ENCODE measurements around the gene GNAI2. TPM values are rescaled to one million over a fixed set of nuclear protein-coding genes. Genes with fewer than 3 reads are reported as not detected.

GNAI2 gene
- total RNA-seq, 1 donor from 2014 or later, result 281 TPM

- no peak overlapping the region for H3K27ac Mint-ChIP-seq
- H3K4me1 Mint-ChIP-seq, result peaks cover 2% of the 10 kb centered on the region
- TF ChIP-seq, protein P1, sequence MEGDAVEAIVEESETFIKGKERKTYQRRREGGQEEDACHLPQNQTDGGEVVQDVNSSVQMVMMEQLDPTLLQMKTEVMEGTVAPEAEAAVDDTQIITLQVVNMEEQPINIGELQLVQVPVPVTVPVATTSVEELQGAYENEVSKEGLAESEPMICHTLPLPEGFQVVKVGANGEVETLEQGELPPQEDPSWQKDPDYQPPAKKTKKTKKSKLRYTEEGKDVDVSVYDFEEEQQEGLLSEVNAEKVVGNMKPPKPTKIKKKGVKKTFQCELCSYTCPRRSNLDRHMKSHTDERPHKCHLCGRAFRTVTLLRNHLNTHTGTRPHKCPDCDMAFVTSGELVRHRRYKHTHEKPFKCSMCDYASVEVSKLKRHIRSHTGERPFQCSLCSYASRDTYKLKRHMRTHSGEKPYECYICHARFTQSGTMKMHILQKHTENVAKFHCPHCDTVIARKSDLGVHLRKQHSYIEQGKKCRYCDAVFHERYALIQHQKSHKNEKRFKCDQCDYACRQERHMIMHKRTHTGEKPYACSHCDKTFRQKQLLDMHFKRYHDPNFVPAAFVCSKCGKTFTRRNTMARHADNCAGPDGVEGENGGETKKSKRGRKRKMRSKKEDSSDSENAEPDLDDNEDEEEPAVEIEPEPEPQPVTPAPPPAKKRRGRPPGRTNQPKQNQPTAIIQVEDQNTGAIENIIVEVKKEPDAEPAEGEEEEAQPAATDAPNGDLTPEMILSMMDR (IDR thresholded peaks at IDR 0.05), result no peak
- H3K27me3 Mint-ChIP-seq, result peaks cover 52% of the 10 kb centered on the region
- H3K36me3 Mint-ChIP-seq (ENCODE audit: low read depth), result no peaks in the 10 kb centered on the region
- no peak for ATAC-seq (ENCODE audit: low read depth)
- no peaks in the 10 kb centered on the region for H3K9me3 Mint-ChIP-seq
- intact Hi-C loops (cut with micrococcal nuclease), result no loop called here
- ChIA-PET POLR2A (interaction anchor here (0.6 to 0.7 kb wide), 2 partner anchors 13 to 450 kb away, joined by 3 to 6 read pairs; partner anchors contain the start of gene GNAT1), CTCF (interaction anchor here (1.0 to 1.6 kb wide), 2 partner anchors 21 to 42 kb away, joined by 3 to 4 read pairs; no protein-coding TSS in a partner anchor)
- no peak overlapping the region for H3K4me3 Mint-ChIP-seq
- DNase-seq, result no peak
These were observed 31.9 kb upstream of the GNAI2 start for GRCh38 chr3:50203809-50204803.

- POLR2A ChIA-PET, result interaction anchor here (0.6 to 1.1 kb wide), 3 partner anchors 10 to 450 kb away, joined by 3 to 6 read pairs (median 4); partner anchors contain the start of gene GNAT1
- peak within 1 kb of the TSS; percentile 35 for H3K4me3 Mint-ChIP-seq
- CTCF ChIA-PET, result no interaction called here
These were observed 31.1 kb upstream of the GNAI2 start, which contains the start of gene SLC38A3 for GRCh38 chr3:50204804-50205412. SLC38A3 (plus strand) TSS chr3:50205271; CDS start chr3:50214200, 8,929 bp downstream.

DNA sequence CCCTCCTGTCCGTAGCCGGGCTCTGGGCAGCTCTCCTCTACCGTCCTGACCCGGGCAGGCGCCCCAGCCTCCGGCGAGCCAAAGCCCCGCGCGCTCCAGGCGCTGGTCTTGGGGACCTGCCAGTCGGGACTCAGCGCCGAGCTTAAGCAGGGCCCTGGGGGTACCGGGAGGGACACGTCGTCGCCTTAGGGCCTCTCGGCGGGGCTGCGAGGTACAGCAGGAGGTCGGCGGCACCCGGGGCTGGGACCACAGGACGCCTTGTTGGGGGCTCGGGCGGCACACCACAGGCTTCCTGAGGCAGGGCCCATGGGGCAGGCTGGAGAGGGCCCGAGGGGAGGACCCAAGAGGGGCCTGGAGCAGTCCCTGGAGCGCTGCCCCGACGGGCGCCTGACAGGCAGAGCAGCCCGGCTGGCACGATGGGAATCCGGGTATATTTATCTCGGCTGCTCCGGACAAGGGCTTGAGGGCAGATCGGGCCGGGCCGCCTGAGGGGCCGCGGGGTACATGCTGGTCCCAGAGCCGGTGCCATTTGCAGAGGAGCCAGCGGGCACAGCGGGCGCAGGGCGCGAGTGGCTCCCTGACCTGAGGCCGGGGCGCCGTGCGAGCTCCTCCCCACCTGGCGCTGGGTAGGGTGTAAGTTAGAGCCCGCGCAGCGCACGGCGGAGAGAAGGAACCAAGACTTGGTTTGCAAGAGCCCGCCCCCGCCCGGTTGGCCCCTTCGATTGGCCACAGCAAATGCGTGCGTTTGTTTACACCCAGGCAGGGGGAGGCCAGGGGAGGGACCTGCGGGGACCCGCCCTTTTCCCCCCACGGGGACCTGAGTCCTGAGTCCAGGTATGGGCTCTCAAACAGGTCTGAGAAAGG lies 30.4 kb upstream of the GNAI2 start:
- DNase-seq, result peak; percentile 32
- Mint-ChIP-seq H3K4me3 (peak overlapping the region; percentile 35), H3K9me3 (no peaks in the 10 kb centered on the region), H3K4me1 (peaks cover 2% of the 10 kb centered on the region), H3K36me3 (ENCODE audit: low read depth) (no peaks in the 10 kb centered on the region), H3K27ac (no peak overlapping the region), H3K27me3 (peaks cover 50% of the 10 kb centered on the region)
- peak; percentile 84 for ATAC-seq (ENCODE audit: low read depth)
- TF ChIP-seq, protein P1 (IDR thresholded peaks at IDR 0.05), result no peak
- intact Hi-C loops (cut with micrococcal nuclease), result no loop called here
- CTCF ChIA-PET, result no interaction called here
- POLR2A ChIA-PET, result interaction anchor here (0.7 to 1.1 kb wide), 2 partner anchors 11 to 14 kb away, joined by 4 to 6 read pairs; partner anchors contain the start of gene GNAT1

More at GRCh38 chr3:50204804-50205412, 31.1 kb upstream of the GNAI2 start, which contains the start of gene SLC38A3:
- H3K4me1 Mint-ChIP-seq, result peaks cover 2% of the 10 kb centered on the region
- ATAC-seq (ENCODE audit: low read depth) (peak; percentile 26), DNase-seq (peak; percentile 28)
- peaks cover 51% of the 10 kb centered on the region for H3K27me3 Mint-ChIP-seq
- intact Hi-C loops (cut with micrococcal nuclease), result no loop called here
- no peaks in the 10 kb centered on the region for H3K9me3 Mint-ChIP-seq
- H3K27ac Mint-ChIP-seq, result no peak within 1 kb of the TSS
- H3K36me3 Mint-ChIP-seq (ENCODE audit: low read depth), result no peaks in the 10 kb centered on the region
- TF ChIP-seq, protein P1 (IDR thresholded peaks at IDR 0.05), result no peak

- POLR2A ChIA-PET, result no interaction called here
- no peaks in the 10 kb centered on the region for H3K9me3 Mint-ChIP-seq
- H3K27me3 Mint-ChIP-seq, result peaks cover 34% of the 10 kb centered on the region
- ATAC-seq (ENCODE audit: low read depth) (no peak), DNase-seq (no peak)
- peaks cover 2% of the 10 kb centered on the region for H3K4me1 Mint-ChIP-seq
- intact Hi-C loops (cut with micrococcal nuclease), result no loop called here
- H3K27ac Mint-ChIP-seq, result no peak overlapping the region
- H3K36me3 Mint-ChIP-seq (ENCODE audit: low read depth), result no peaks in the 10 kb centered on the region
- no peak overlapping the region for H3K4me3 Mint-ChIP-seq
- CTCF ChIA-PET, result no interaction called here
- TF ChIP-seq, protein P1 (IDR thresholded peaks at IDR 0.05), result no peak
These were observed 28.5 kb upstream of the GNAI2 start for GRCh38 chr3:50207359-50208042.
